ENCODE results near the gene SBF2.
"Not testable (repeated sequence)": the region's sequence is repeated elsewhere in the genome, so short reads cannot be mapped to it uniquely, and the experiment has no call there.

The SBF2 gene

GRCh38 chr11:9952511-9953196, 341.4 kb downstream of the SBF2 start:
- DNase-seq (ENCODE audit: low spot score), result no peak

- no peak for DNase-seq (ENCODE audit: low spot score)
Observed at GRCh38 chr11:9951807-9952206, 342.2 kb downstream of the SBF2 start.

GRCh38 chr11:9950462-9950861, 343.6 kb downstream of the SBF2 start:
- DNase-seq (ENCODE audit: low spot score), result no peak

GRCh38 chr11:9947231-9947864, 346.7 kb downstream of the SBF2 start:
- no peak for DNase-seq (ENCODE audit: low spot score)

- DNase-seq (ENCODE audit: low spot score), result not testable (repeated sequence)
Observed at GRCh38 chr11:9945680-9946079, 348.3 kb downstream of the SBF2 start.

GRCh38 chr11:9943386-9944110, 350.5 kb downstream of the SBF2 start:
- DNase-seq (ENCODE audit: low spot score), result no peak

- DNase-seq (ENCODE audit: low spot score), result no peak
Observed at GRCh38 chr11:9941991-9942390, 352.0 kb downstream of the SBF2 start.

- not testable (repeated sequence) for DNase-seq (ENCODE audit: low spot score)
Observed at GRCh38 chr11:9939150-9939549, 354.9 kb downstream of the SBF2 start.

- no peak for DNase-seq (ENCODE audit: low spot score)
Observed at GRCh38 chr11:9936754-9937153, 357.3 kb downstream of the SBF2 start.

GRCh38 chr11:9932843-9933242, 361.2 kb downstream of the SBF2 start:
- DNase-seq (ENCODE audit: low spot score), result not testable (repeated sequence)

- not testable (repeated sequence) for DNase-seq (ENCODE audit: low spot score)
Observed at GRCh38 chr11:9930562-9931331, 363.3 kb downstream of the SBF2 start.

- no peak for DNase-seq (ENCODE audit: low spot score)
Observed at GRCh38 chr11:9927670-9928069, 366.3 kb downstream of the SBF2 start.

- peak; percentile 10 for DNase-seq (ENCODE audit: low spot score)
Observed at GRCh38 chr11:9923280-9923679, 370.7 kb downstream of the SBF2 start.

GRCh38 chr11:9922806-9923205, 371.2 kb downstream of the SBF2 start:
- peak; percentile 75 for DNase-seq (ENCODE audit: low spot score)

GRCh38 chr11:9916480-9916879, 377.5 kb downstream of the SBF2 start:
- no peak for DNase-seq (ENCODE audit: low spot score)

GRCh38 chr11:9914064-9914463, 380.0 kb downstream of the SBF2 start:
- DNase-seq (ENCODE audit: low spot score), result no peak

GRCh38 chr11:9905960-9906791, 387.8 kb downstream of the SBF2 start:
- DNase-seq (ENCODE audit: low spot score), result peak; percentile 24

GRCh38 chr11:9905501-9905951, 388.5 kb downstream of the SBF2 start:
- DNase-seq (ENCODE audit: low spot score), result no peak

GRCh38 chr11:9903579-9903978, 390.4 kb downstream of the SBF2 start:
- DNase-seq (ENCODE audit: low spot score), result no peak

GRCh38 chr11:9901943-9902342, 392.1 kb downstream of the SBF2 start:
- no peak for DNase-seq (ENCODE audit: low spot score)

- DNase-seq (ENCODE audit: low spot score), result not testable (repeated sequence)
Observed at GRCh38 chr11:9900253-9900652, 393.8 kb downstream of the SBF2 start.

Data from iPS-NIHi11 (cell line).